Germinal center (tissue), 1 donor: ENCODE data around the gene GABRG3.

ENCODE experiments used
- DNase-seq: peaks from one replicate; pipeline ENCODE4 v3.0.0; 2012; ENCODE audit warnings: mixed read lengths, low spot score

Gene GABRG3

DNA sequence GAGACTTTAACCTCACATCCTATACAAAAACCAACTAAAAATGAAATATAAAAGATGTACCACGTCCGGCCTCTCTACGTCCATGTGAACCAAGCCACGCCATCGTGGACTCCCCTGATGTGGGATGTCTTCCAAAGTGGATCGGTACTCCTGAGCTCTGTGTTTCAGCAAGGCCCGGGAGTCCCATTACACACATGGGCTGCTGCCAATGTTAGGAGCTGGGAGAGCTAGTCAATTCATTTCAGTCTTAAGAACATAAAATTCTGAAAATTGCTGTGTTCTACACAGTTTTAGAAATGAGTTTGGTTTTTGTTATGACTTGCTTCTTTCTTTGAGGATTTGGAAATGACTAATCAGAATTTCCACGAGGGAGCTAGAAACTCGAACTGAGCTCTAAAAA is 131.0 kb downstream of the GABRG3 start:
- DNase-seq = no peak

GRCh38 chr15:27111323-27111722 is 140.3 kb downstream of the GABRG3 start:
- no peak for DNase-seq

DNA sequence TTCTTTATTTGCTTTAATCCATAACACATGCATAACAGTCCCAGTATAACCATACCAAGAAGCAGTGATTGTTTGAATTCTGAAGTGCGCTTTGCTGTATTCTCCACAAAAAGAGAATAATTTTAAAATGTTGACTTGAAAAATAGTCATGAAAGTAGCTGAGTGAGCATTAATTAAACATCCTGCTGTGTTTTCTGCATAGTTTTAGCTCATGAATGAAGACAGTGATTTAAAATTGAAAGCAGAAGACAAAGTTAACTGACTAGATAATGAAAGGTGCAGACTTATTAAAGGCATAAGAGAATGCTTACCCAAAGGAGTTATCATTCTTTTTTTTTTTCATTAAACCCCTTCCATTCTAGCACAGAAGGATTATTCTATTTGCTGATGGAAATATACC is 143.5 kb downstream of the GABRG3 start:
- no peak for DNase-seq

DNA sequence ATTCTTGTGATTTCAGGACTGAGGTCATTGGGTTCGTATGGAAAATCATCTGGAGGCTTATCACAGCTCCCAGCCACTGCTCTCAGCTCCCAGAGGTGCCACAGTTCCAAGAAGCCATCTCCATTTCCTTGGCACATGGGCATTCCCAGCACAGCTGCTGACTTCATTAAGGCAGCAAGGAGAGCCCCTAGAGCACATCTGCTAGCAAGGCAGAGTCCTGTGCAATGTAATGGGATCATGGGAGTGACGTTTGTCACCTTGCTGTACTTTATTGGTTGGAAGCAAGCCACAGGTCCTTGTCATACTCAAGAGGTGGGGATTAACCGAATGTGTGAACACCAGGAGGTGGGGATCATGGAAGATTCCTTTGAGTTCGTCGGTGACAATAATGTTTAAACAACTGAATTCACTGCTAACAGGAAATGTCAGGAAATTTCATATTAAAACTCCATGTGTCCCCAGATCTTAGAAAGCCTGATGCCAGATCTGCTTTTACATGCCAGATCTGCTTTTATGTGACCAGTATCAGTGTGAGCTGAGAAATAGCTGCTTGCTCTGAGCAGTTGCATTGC is 148.8 kb downstream of the GABRG3 start:
- DNase-seq = no peak

DNA sequence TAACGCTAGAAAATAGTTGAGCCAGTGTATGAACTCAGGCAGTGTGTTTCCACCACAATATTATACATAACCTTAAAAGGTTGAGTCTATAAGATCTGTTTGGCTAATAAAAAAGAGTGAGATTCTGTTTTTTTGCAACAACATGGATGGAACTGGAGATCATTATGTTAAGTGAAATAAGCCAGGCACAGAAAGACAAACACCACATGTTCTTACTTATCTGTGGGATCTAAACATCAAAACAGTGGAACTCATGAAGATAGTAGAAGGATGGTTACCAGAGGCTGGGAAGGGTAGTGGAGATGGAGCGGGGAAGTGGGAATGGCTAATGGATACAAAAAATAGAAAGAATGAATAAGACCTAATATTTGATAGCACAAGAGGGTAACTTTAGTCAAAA is 150.7 kb downstream of the GABRG3 start:
- no peak for DNase-seq

DNA sequence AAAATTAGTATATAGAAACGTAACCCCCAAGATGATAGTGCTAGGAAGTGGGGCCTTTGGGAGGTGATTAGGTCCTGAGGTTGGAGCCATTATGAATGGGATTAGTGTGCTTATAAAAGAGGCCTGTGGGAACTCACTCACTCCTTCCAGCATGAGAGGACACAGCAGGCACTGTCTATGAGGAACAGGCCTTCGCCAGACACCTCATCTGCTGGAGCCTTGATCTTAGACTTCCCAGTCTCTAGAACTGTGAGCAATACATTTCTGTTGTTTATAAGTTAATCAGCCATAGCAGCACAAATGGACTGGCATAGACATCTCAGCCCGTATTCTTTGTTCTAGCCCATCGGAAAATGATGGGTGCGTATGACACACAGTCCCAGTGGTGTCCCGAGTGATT is 152.3 kb downstream of the GABRG3 start:
- no peak for DNase-seq

DNA sequence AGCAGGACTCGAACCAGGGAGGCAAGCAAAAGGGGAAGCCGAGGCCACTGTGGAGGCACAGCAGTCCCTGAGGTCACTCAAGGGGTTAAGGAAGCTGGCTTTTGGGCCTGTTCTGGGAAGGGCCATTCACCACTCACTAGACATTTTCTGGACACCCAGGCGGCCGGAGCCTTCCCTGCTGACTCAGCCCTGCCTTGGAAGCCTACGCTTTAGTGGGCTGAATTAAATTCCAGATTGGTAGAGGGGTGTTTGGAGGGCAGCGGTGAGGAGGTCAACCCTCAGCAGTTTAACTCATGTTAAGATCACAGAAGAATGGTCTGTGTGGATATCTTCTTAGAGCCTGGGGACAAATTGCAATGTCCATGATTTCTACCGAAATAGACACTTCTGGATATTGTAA is 152.8 kb downstream of the GABRG3 start:
- no peak for DNase-seq

DNA sequence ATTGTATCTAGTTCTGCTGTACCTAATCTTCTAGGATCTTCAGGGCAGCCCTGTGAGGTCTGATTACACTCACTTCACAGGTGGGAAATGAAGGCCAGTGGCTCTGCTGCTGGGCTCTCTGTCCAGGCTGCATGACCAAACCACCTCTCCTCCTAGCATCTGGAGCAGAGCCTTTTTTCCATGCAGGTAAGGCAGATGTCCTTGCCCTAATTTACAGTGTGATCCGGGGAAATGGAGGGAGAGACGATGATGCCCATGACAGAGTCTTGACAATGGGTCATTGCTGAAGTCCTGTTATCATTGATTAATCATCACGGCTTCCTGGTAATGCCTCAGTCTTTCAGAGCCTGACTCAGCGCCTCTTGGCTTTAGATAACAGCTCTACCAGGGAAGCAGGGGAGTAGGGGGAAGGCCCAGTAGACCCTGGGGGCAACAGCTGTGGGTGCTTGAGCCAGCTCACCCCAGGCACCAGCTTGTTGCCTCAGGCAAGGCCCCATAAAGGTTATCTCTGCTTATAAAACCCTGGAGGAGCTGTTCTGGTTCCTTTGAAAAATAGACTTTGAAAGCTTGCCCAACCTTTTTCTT is 153.4 kb downstream of the GABRG3 start:
- DNase-seq = no peak

DNA sequence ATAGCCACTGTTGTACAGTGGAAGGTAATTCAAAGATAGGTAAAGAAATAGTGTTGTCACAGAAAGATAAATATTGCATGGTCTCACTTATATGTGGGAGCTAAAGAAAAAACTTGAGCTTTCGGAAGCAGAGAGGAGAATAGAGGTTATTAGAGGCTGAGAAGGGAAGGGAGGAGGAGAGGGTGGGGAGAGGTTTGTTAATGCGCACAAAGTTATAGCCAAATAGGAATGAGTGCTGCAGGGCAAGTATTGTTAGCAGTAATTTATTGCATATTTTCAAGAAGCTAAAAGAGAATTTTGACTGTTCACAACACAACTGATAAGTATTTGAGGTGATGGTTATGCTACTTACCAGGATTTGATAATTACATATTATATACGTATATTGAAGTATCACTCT is 154.2 kb downstream of the GABRG3 start:
- no peak for DNase-seq

DNA sequence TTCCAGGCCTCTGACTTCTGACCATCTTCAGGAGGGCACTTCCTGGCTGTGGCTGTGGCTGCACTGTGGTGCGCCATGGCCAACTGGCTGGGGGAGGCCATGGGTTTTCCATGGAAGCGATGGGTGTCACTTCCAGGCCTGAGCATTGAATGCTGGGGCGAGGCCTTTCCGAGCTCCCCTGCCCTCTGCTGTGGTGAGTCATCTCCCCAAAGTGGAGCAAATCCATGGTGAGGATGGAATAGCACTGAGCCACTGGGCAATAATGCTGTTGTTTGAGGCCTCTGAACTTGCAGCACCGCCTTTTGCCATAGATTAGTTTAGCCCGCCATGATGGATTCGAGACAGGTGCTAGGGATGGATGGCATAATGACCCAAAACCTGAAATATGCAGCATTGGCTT is 155.5 kb downstream of the GABRG3 start:
- no peak for DNase-seq

GRCh38 chr15:27127815-27128570 is 157.0 kb downstream of the GABRG3 start:
- no peak for DNase-seq

- DNase-seq = no peak
Observed at GRCh38 chr15:27133249-27133648, 162.3 kb downstream of the GABRG3 start.

GRCh38 chr15:27134481-27134880 is 163.5 kb downstream of the GABRG3 start:
- no peak for DNase-seq

DNA sequence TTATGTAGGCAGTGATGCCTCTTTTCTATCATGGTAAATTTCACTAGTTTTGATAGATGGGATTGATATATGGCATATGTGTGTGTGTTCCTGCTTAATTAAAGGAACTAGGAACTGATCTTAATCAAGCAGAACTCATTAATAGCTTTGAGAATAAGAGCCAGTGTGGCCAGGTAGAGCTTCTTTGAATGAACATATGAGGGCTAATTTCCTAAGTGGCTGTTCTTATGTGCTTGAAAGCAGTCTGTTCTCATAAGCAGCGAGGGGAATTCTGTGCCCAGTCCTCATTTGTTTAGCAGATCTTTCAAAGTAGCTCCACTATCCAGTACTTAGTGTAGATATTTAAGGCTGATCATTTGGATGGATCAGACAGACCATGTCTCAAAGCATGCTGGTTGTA is 164.2 kb downstream of the GABRG3 start:
- no peak for DNase-seq

DNA sequence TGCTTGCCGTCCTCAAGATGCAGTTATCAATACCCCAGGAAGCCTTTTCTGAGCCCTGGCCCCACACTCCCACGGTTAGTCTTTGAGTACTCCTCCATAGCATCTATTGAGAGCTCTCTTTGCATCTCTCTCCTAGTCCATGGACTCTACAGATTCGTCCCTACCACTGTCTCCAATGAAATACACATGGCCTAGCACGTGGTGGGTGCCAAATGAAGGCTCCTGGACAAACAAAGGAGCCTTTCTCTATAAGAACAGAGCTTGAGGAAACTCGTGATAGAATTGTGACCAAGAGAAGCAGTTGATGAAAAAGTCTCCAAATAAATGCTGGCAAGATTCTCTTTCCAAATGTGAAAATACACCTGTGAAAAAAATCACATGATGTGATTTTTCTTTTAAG is 166.1 kb downstream of the GABRG3 start:
- DNase-seq = no peak

GRCh38 chr15:27165590-27165989 is 194.6 kb downstream of the GABRG3 start:
- no peak for DNase-seq

- no peak for DNase-seq
Observed at GRCh38 chr15:27166917-27167316, 195.9 kb downstream of the GABRG3 start.

DNA sequence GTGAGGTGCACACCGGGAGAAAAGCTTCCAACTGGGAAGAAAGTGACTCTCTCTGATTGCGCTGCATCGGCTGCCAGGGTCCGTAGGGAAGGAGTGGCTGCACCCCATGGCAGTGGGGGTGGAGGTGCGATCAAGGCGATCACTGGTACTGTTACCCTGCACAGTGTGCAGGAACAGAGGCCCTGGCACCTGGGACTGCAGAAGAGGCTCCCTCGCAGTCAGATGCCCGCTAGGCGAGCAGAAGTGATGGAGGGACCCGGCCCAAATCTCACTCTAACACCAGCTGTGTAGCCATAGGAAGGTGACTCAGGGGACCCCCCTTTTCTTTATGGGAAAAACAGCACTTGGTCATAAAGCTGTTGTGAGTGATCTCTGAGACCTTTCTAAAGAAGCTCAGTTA is 196.8 kb downstream of the GABRG3 start:
- no peak for DNase-seq

DNA sequence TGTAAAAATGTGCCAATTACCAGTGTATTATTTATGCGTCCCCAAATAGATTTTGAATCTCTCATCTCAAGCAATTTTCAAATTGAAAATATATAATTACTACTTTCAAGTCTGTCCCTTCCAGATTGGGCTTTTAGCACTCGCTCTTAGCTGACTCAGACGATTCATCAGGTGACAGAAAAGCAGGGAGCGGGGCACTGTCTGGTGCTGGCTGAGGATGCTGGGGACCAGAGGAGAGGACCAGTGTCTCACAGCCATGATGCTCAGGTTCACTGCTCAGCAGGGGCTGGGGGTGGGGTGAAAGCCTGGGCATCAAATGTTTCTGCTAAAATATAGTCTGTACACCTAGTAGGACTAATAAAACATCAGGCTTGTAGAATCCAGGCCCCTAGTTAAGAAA is 199.9 kb downstream of the GABRG3 start:
- no peak for DNase-seq

GRCh38 chr15:27172821-27173220 is 201.8 kb downstream of the GABRG3 start:
- no peak for DNase-seq

DNA sequence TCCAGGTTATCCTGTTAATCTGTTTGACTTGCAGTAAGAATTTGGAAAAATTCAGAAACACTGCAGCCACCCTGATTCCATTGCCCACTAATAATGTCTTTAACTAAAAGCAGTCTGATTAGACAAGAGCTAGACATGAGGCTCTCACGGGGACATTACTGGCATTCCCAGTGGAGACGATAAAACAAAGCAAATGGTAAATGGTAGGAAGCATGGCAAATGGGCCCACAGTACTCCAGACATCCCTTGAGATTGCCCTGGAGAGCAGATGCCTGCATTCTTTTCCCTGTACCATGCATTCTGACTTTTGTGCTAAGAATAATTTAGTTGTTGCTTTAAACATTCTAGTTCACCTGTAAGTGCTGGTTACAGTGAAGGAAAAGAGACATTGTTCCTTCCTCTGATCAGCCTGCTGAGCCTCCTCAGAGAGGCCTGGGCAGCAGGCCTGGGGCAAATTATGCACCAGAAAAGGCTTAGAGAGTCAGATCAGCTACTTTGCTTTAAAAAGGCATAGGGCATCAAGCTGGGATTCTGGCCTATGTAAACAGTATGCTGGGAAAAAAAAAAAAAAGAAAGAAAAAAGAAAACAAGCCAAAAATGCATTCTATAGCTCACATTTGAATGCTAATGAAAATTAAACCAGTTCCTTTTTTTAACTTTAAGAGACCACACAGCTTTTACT is 204.6 kb downstream of the GABRG3 start:
- DNase-seq = no peak

GRCh38 chr15:27176785-27177406 is 205.9 kb downstream of the GABRG3 start:
- DNase-seq = no peak

DNA sequence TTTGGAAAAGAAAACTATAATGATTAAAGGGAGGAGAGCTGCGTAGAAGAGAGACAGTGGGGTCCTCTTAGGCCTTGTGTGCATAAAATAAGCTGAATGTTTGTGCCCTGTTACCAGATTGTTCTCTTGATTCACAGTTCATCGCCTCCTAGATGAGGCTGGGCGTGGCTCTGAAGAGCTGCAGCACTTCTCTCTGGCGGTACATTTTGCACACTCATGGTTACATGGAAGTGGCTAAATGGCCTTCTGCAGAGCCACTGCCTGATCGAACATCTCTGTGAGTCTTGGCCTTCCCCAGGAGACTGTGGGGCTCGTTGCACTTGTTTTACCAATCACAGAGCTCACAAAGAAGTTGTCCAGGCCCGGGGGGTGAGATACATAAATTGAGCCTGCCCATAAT is 208.8 kb downstream of the GABRG3 start:
- no peak for DNase-seq
